IPS-18a (cell line): ENCODE data around the gene CDC42EP5.
A peak's percentile ranks its signal among the peaks of the same experiment; 100 is the strongest.
"Not testable (repeated sequence)": the region's sequence is repeated elsewhere in the genome, so short reads cannot be mapped to it uniquely, and the experiment has no call there.

Source experiments
- H3K27ac ChIP-seq: one replicate; pipeline ENCODE4 v1.5.1; 2013; ENCODE audit warnings: low read length
- H3K27me3 ChIP-seq: one replicate; pipeline ENCODE4 v1.6.1; 2013; ENCODE audit warnings: mild to moderate bottlenecking, low read length; ENCODE audit not compliant: control insufficient read depth, insufficient read depth
- H3K36me3 ChIP-seq: one replicate; pipeline ENCODE4 v1.6.1; 2013; ENCODE audit warnings: low read depth, low read length; ENCODE audit not compliant: control insufficient read depth
- H3K4me1 ChIP-seq: one replicate; pipeline ENCODE4 v1.6.1; 2013; ENCODE audit warnings: low read depth, low read length; ENCODE audit not compliant: control insufficient read depth
- H3K4me3 ChIP-seq: one replicate; pipeline ENCODE4 v1.5.1; 2013; ENCODE audit warnings: low read length
- H3K9ac ChIP-seq: one replicate; pipeline ENCODE4 v1.6.1; 2013; ENCODE audit warnings: mild to moderate bottlenecking, low read length, moderate library complexity
- H3K9me3 ChIP-seq: one replicate; pipeline ENCODE4 v1.6.1; 2013; ENCODE audit warnings: low read depth, low read length; ENCODE audit not compliant: control insufficient read depth

Gene CDC42EP5

DNA sequence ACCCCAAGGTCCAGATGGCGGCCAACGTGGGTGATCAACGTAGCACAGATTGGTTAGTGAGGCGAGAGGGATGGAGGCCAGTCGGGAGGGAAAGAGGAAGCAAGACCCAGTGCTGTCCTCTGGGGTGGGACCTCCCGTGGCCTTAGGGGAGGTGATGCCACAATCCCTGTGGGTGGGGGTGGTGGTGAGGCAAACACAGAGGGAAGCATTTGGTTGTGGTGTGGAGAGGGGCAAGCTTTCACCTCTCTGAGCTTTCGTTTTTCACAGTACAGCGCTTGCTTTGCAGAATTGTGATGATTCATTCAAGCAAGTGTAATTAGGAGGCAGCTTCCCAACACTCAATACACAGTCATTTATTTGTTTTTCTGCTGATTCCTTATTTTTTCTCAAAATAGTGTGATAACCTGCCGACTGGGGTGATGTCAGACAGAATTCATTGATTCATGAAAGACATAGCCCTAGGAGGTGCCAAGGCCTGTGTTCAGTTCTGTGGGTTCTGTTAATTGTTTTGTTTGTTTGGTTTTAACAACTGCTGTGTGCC is 21.7 kb downstream of the CDC42EP5 start:
- H3K9ac ChIP-seq, result no peak overlapping the region

DNA sequence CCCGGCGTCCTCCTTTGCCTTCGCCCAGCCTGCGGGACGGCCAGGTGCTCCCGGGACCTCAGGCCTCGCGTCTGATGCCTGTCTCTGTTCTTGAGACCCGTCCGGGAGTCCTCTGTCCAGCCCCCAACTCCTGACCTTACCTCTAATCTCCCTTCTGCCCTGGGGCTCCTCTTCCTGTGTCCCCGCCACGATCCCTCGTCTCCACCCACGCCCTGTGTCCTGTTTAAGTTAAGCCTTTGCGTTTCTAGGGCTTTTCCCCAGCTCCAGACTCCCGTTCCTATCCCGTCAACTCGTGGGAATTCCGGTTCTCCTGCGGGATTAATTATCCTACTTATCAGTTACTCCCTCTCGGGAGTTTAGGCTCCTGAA is 23.4 kb downstream of the CDC42EP5 start:
- Histone ChIP-seq H3K27me3 (no peaks in the 10 kb centered on the region), H3K9ac (peak overlapping the region; percentile 76), H3K36me3 (peaks cover 43% of the 10 kb centered on the region), H3K4me3 (peak overlapping the region; percentile 88), H3K9me3 (no peaks in the 10 kb centered on the region), H3K4me1 (peaks cover 5% of the 10 kb centered on the region), H3K27ac (no peak overlapping the region)

More for the DNA sequence above, 21.7 kb downstream of the CDC42EP5 start:
- no peaks in the 10 kb centered on the region for H3K9me3 ChIP-seq
- H3K36me3 ChIP-seq, result peaks cover 53% of the 10 kb centered on the region
- H3K4me3 ChIP-seq, result no peak overlapping the region
- H3K27ac ChIP-seq, result no peak overlapping the region
- peaks cover 5% of the 10 kb centered on the region for H3K4me1 ChIP-seq
- H3K27me3 ChIP-seq, result no peaks in the 10 kb centered on the region

DNA sequence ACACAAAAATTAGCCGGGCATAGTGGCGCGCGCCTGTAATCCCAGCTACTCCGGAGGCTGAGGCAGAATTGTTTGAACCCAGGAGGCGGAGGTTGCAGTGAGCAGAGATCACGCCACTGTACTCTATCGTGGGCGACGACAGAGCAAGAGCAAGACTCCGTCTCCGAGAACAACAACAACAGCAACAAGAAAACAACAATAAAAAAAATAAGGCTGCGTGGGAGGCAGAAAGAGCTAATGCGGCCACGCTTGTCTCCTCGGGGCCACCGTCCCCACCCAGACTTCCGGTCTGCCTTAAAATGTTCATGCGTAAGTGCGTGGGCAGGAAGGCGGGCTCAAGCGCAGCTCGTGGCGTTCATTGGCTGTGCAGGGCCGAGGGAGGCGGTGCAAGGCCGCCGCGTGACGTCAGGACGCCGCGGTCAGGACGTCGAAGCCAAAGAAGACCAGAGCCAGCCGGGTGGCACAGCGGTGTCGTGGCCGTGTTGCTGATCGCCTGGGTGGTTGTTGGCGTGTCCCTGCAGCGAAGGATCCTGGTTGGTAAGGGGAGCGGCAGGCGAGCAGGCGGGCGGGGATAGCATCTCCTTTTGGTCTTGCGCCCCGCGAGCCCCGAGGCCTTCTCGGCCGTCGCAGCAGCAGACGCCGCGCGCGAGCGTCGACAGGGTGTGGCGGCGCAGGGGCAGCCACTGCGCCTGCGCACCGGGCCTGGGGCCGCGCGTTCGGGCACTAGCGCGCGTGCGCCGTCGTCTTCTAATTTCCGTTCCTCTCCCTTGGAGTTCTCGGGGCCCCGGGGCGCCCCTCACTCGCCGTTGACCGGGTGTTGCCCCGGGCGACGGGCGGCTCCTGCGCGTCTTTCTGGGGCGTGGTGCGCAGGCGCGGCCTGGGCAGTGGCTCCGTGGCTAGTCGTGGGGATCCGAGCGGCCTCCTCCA is 24.1 kb downstream of the CDC42EP5 start, which contains the start of gene LENG8:
Gene LENG8 (plus strand): TSS at position 426 of the 927 bp plus-strand sequence. CDS start 2,146 bp downstream, outside the sequence.
- Histone ChIP-seq H3K36me3 (peaks cover 36% of the 10 kb centered on the region), H3K27me3 (no peaks in the 10 kb centered on the region), H3K9me3 (no peaks in the 10 kb centered on the region), H3K9ac (peak within 1 kb of the TSS; percentile 76), H3K27ac (peak within 1 kb of the TSS; percentile 22), H3K4me3 (peak within 1 kb of the TSS; percentile 88), H3K4me1 (peaks cover 5% of the 10 kb centered on the region)

DNA sequence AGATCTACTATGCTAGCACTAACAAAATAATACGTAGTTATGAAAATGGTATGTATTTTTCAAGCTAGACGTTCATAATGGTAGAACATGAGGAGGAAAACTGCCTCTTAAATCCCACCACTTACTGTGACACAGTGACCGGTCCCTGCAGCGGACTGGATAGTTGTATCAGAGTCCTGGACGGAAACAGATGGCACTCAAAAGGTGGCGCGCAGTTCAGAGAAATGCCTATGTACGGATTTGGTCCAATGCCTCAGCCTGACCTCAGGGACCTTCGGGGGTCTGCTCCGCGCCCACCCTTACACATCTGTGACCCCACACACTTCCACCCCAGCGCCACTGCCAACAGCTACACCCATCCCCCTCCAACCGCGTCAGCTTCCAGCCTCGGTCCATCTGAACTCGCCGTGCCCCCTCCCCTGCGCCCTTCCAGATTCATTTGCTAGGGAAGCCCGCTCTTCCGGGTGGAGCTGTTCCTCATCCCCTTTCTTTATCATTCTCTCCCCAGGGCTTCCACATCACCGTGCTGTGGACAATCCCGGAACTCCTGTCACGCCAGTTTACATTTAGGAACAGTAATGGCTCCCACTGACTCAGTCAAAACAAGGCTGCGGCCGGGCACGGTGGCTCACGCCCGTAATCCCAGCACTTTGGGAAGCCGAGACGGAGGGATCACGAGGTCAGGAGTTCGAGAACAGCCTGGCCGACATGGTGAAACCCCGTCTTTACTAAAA is 24.9 kb downstream of the CDC42EP5 start:
- Histone ChIP-seq H3K9me3 (no peaks in the 10 kb centered on the region), H3K27me3 (no peaks in the 10 kb centered on the region), H3K4me1 (peaks cover 5% of the 10 kb centered on the region), H3K9ac (peak overlapping the region; percentile 76), H3K4me3 (peak overlapping the region; percentile 88), H3K36me3 (peaks cover 28% of the 10 kb centered on the region), H3K27ac (peak overlapping the region; percentile 22)

DNA sequence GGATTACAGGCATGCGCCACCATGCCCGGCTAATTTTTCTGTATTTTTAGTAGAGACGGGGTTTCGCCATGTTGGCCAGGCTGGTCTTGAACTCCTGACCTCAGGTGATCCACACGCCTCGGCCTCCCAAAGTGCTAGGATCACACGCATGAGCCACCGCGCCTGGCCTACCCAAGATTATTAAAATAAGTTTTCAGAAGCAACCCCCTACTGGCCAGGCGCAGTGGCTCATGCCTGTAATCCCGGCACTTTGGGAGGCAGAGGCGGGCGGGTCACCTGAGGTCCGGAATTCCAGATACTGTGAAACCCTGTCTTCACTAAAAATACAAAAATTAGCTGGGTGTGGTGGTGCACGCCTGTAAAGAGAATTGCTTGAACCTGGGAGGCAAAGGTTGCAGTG is 26.7 kb downstream of the CDC42EP5 start:
- not testable (repeated sequence) for H3K27ac ChIP-seq, H3K27me3 ChIP-seq, H3K4me3 ChIP-seq, H3K9ac ChIP-seq, H3K9me3 ChIP-seq, H3K4me1 ChIP-seq, H3K36me3 ChIP-seq

DNA sequence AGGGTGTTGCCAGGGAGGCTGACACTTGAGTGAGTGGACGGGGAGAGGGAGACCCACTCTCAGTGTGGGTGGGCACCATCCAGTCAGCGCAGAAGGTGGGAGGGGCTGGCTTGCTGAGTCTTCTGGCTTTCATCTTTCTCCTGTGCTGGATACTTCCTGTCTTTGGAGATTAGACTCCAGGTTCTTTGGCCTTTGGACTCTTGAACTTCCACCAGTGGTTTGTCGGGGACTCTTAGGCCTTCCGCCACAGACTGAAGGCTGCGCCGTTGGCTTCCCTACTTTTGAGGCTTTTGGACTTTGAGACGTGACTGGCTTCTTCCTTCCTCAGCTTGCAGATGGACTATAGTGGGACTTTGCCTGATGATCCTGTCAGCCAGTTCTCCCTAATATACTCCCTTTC is 28.4 kb downstream of the CDC42EP5 start:
- H3K9me3 ChIP-seq, result no peaks in the 10 kb centered on the region
- H3K36me3 ChIP-seq, result peaks cover 7% of the 10 kb centered on the region
- H3K9ac ChIP-seq, result no peak overlapping the region

DNA sequence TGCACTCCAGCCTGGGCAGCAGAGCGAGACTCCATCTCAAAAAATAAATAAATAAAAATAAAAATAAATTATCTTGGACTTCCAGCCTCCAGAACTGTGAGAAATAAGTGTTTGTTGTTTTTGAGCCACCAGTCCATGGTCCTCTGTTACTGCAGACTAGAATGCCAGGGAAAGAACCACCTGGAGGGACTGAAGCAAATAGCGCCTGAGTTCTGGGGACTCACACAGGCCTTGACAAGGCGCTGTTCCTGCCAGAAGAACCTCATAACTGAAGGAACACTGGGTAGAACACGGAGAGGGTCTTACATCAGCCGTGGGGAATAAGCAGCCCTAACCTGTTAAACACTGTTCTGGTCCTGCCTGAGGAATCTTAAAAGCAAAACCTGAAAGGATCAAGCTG is 32.5 kb downstream of the CDC42EP5 start:
- Histone ChIP-seq H3K27me3 (no peaks in the 10 kb centered on the region), H3K27ac (no peak overlapping the region), H3K4me1 (peaks cover 8% of the 10 kb centered on the region), H3K4me3 (no peak overlapping the region), H3K36me3 (peaks cover 4% of the 10 kb centered on the region), H3K9me3 (no peaks in the 10 kb centered on the region), H3K9ac (no peak overlapping the region)

More for the DNA sequence above, 28.4 kb downstream of the CDC42EP5 start:
- Histone ChIP-seq H3K4me1 (no peaks in the 10 kb centered on the region), H3K27me3 (no peaks in the 10 kb centered on the region), H3K4me3 (no peak overlapping the region), H3K27ac (no peak overlapping the region)

DNA sequence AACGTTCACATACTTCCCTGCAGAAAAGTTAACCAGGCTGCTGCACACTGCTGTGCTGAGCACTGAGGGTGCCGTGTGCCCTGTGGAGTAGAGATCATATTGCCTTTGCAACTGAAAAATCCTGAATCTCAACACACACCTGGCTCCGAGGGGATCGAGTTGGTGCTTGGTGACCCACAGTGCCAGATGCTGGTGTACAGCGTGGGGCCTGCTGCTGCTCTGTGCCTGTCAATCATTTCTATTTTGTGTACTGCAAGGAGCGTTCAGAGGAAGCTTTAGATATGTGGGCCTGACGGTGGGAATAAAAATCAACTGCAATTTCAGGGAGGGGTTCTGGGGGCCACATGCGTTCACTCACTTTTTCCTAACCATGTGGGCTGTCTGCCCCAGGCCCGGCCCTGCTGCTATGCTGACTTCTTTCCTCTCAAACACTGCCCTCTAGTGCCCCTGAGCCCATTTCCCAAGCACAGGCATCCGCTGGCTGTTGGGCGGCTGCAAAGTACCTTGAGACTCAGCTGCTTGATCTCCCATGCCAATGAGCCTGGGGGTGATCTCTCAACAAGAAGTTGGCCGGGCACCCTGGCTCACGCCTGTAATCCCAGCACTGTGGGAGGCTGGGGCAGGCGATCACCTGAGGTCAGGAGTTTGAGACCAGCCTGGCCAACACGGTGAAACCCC is 33.8 kb downstream of the CDC42EP5 start:
- Histone ChIP-seq H3K4me3 (no peak overlapping the region), H3K27ac (no peak overlapping the region), H3K9me3 (no peaks in the 10 kb centered on the region), H3K9ac (no peak overlapping the region), H3K4me1 (peaks cover 12% of the 10 kb centered on the region), H3K27me3 (no peaks in the 10 kb centered on the region), H3K36me3 (no peaks in the 10 kb centered on the region)

DNA sequence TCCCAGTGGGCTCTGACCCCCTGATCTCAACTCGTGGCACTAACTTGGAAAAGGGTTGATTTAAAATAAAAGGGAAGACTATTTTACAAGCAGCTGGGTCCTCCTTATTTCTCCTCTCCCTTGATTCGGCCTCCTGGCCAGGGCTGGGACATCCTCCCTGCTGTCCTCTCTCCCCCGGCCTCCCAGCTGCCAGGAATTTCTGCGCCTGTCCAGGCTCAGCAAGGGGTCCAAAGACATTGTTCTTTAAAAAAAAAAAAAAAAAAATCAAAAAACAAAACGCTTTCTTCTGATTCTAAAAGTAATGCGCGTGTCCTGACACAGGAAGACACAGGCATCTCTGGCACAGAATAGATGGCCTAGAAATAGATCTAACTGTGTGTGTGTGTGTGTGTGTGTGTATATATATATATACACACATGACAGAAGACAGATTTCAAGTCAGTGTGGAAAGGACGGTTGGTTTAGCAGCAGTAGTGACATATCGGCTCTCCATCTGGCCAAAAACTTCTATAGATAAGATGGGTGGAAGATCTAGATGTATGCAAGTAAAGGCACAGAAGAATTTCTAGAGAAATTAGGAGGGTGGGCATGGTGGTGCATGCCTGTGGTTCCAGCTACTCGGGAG is 36.4 kb downstream of the CDC42EP5 start:
- H3K4me3 ChIP-seq, result no peak overlapping the region
- no peaks in the 10 kb centered on the region for H3K36me3 ChIP-seq
- no peaks in the 10 kb centered on the region for H3K27me3 ChIP-seq
- H3K9ac ChIP-seq, result no peak overlapping the region
- H3K9me3 ChIP-seq, result no peaks in the 10 kb centered on the region
- peaks cover 13% of the 10 kb centered on the region for H3K4me1 ChIP-seq
- no peak overlapping the region for H3K27ac ChIP-seq

DNA sequence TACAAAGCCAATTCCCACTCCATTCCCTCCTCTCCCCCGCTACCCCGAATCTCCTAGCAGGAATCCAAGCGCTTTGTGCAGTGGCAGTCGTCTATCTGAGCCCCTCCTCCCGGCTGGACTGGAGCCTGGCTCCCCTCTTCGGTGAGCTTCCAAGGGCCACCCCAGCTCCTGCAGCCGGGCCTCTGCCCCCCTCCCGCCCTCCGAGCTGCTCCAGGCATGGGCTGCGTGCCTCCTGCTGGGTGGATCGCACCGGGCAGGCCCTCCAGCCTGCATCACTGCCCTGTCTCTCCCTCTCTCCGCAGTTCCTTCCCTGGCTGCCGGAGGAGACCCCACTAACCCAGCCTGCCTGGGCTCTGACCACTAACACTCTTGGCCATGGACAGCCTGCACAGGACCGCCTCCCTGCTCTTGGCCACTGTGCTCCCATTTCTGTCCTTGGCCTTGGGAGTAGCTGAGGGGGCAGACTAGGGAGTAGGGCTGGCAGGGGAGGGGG is 37.0 kb downstream of the CDC42EP5 start:
- no peak overlapping the region for H3K27ac ChIP-seq
- peaks cover 13% of the 10 kb centered on the region for H3K4me1 ChIP-seq
- no peaks in the 10 kb centered on the region for H3K9me3 ChIP-seq
- H3K27me3 ChIP-seq, result no peaks in the 10 kb centered on the region
- H3K36me3 ChIP-seq, result no peaks in the 10 kb centered on the region
- H3K9ac ChIP-seq, result no peak overlapping the region
- H3K4me3 ChIP-seq, result no peak overlapping the region
